ENCODE results near the gene IER5.
A peak's percentile ranks its signal among the peaks of the same experiment; 100 is the strongest.

Gene IER5

DNA sequence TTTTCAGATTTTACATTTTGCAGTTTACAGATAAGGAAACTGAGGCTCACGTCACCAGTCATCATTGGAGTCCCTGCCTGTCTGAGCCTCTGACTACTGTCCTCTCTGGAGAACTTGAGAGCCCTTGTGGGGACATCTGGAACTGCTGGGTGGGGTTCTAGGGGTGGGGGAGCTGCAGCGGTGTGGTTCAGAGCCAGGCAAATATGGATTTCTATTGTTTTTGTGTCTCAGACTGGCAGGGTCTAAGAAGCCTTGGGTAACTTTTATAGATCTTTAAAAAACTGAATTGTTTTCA lies 46.9 kb downstream of the IER5 start:
- no peak for DNase-seq (ENCODE audit: low spot score)

DNA sequence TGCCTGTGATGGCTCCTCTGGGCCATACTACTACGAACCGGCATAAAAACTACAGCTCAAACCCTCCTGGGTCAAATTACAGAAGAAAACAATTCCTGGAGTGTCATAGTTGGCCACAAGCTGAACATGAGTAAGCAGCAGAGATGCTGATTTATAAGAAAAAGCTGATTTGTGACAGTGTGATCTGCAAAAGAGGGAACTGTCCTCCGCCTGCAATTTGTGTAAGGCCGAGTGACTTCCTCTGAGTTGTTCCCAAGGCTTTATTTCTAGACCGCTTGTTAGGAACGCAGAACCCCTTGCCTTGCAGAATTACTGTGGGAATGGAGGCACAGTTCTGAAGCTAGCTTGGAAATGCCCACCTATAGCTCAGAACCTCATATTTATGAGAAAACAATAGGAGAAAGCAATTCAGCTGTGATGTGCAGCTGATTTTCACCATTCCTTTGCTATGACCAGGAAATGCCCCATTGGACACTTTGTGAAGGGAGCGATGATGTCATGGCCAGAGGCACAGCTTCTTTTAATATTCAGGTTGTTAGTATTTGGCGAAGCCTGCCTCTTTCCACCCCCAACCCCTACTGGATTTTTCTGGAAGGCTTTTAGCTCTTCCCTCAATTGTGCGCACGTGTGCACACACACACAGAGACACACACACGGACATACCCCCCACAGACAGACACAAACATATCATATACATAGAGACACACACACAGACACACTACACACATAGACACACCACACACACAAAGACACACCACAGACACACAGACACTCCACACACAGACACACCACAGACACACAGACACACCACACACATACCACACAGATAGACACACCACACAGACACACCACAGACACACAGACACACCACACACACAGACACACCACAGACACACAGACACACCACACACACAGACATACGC lies 47.6 kb downstream of the IER5 start:
- DNase-seq (ENCODE audit: low spot score), result no peak

DNA sequence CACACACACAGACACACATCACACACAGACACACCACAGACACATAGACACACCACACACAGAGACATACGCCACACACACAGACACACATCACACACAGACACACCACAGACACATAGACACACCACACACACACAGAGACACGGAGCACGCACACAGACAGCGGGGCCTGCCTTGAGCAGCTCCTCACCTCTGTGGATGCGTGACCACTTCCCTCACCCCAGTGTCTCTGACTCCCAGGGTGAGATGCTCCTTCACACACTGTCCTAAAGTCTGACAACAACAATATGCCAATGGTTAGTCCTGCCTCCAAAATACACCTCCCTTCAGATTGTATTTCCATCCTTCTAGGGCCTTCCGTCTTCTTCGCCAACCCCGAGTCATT lies 48.2 kb downstream of the IER5 start:
- DNase-seq (ENCODE audit: low spot score), result no peak

DNA sequence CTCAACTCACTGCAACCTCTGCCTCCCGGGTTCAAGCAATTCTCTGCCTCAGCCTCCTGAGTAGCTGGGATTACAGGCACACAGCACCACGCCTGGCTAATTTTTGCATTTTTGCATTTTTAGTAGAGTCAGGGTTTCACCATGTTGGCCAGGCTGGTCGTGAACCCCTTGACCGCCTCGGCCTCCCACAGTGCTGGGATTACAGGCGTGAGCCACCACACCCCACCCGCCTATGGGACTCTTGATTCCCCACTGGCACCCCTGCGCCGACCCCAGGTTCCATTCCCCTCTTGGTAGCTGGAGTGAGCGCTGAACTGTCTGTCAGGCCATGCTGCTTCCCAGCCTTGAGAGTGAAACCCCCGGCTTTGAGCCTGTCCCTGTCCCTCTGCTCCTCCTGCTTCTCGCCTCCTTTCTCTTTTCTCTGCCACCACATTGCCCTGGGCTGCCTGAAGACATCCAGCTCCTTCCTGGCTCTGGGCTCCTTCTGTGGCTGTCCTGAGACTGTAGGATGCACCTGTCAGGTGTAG lies 48.8 kb downstream of the IER5 start:
- no peak for DNase-seq (ENCODE audit: low spot score)

DNA sequence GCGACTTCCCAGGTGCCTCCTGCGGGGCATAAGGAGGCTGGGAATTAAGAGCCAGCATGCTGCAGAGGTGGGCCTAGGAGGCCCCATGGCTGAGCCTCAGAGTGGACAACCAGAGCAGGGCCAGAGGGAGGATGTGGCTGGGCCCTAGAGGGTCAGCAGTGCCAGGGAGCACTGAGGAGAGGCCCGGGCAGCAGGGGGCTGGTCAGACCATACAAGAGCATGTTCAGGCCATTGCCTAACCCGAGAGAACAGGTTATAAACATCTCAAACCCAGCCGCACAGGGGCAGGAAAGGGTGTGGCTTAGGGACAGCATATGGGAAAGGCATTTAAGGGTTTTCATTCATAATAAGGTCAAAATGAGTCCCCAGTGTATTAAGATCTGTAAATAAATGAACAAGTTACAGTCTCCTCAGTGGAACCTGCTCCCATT lies 51.1 kb downstream of the IER5 start:
- DNase-seq (ENCODE audit: low spot score), result peak; percentile 17

DNA sequence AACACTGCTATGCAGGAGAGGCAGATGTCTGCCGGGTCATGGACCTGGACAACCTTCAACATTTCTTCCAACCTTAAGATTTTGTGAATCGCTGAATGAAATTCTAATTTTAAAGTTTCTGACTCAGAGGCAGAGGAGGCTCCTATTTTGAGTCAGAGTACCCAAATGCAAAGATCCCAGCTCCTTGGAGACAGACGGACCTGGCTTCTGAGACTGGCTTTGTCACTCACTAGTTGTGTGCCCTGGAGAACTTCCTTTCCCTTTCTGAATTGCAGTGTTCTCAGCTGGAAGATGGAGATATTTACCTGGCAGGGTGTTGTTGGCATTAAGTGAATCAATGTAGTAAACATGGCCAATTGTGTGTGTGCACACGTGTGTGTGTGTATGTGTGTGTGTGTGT lies 51.9 kb downstream of the IER5 start:
- DNase-seq (ENCODE audit: low spot score), result peak; percentile 44

DNA sequence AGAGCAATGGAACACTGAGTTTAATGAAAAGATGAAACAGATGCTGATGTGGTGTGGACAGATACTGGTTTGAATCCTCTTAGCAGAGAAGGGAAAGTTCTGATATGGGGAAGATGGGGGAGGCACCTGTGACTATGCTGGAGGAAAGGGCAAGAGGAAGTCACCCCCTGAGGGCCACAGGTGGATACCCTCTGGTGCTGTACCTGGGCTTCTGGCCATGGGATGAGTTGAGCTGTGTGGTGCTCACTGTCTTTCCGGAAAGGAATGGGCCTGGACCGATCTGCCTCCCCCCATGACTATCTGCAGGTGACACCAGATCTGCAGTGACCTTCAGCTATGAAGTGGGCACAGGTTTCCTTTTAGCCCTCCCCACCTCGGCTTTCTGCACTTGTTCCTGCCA lies 52.4 kb downstream of the IER5 start:
- DNase-seq (ENCODE audit: low spot score), result no peak

DNA sequence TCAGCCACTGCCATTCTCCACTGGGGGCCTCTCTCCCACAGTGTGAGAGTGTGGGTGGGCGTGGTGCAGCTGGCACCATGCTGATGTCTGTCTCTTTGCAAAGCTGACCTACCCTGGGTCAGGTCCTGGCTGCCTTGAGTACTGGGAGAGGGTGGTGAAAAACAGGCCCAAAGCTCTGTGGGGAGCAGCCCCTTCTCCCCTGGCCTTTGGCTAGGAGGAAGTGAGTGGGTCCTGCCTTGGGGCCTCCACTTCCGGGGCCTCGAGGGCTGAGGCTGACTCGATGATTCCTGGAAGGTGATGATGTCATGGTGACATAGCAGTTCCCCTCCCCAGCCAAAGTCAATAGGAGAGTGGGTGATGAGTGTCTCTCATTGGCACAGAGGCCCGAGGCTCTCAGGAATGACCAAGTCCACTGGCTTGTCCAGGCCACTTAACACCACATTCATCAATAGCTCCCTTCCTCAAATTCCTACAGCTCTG lies 53.0 kb downstream of the IER5 start:
- DNase-seq (ENCODE audit: low spot score), result no peak
